ENCODE results near the gene ODAD3.

DNA sequence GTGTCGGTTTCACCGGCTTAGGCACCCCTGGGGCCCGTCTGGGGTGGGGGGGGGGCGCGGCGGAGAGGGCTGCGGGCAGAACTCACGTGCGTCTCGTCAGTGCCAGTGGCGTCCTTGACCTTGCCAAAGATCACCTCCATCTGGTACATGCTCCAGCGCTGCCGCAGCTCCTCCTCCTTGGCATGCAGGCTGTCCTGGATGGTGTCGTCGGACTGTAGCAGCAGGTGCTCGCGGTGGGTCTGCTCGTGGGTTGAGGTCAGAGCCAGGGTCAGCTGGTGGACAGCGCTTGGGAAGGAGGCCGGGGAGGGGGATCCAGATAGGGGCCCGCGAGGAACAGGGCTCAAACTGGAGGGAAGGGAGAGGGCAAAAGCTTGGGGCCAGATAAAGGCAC is 11.1 kb downstream of the ODAD3 start:
- TF ChIP-seq EZH2phosphoT487 (IDR thresholded peaks at IDR 0.05; ENCODE audit: insufficient read depth, low read depth) (no peak), EZH2 (IDR thresholded peaks at IDR 0.05; ENCODE audit: insufficient read depth, poor library complexity, severe bottlenecking) (no peak)
